HG02840 (cell line): ENCODE data around the gene PAGE4.

Source experiments
- ATAC-seq: cut with Tn5 transposase; IDR thresholded peaks from one replicate; pipeline ENCODE4 v1.9.1; 2021; ENCODE audit warnings: mild to moderate bottlenecking, moderate library complexity, moderate number of reproducible peaks; ENCODE audit not compliant: unreplicated experiment, low FRiP score

PAGE4 gene

DNA sequence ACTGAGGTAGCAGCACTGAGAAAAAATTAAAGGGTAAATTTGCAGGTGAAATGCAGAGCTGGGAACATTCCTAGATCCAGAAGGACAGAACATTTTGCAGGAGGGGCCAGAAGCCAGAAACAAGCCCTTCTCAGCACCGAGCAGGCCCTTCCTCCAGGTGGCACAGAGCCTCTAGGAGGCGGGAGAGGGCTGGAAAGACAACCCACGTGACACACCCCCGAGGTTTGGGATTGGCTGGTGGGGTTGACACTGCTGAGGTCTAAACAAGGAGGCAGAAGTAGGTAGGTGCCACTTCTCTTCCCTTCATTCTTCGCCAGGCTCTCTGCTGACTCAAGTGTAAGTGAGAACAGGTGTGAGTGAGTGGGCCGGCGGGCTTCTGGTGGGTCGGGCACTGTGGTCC, at the start of gene PAGE4:
PAGE4 (plus strand) TSS at position 288 of the 400 bp plus-strand sequence. CDS start 1,126 bp downstream, outside the sequence.
- ATAC-seq: no peak

GRCh38 chrX:49784747-49785280, 44.3 kb upstream of the PAGE4 start:
- no peak for ATAC-seq

DNA sequence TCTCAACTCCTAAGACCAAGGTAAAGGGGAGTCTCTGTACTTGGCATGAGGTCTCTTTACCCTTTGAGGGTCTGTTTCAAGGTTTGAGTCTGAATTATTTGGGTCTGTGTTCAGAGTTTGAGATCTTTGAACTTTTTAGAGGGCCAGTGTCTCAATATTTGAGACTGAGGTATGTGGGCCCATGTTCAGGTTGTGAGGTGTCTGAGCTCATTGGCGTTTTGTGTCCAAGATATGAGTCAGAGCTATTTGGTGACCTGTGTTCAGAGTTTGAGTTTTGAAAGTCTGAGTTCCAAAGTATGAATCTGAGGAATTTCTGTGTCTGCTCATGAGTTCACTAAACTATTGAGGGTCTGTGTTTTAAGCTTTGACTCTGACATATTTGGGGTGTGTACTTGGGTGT, 36.7 kb upstream of the PAGE4 start:
- ATAC-seq: no peak

- no peak for ATAC-seq
Measured at GRCh38 chrX:49793686-49794085, 35.4 kb upstream of the PAGE4 start.

- ATAC-seq: no peak
Measured at GRCh38 chrX:49799828-49800227, 29.3 kb upstream of the PAGE4 start.

- ATAC-seq: no peak
Measured at GRCh38 chrX:49809891-49810632, 19.0 kb upstream of the PAGE4 start.

- no peak for ATAC-seq
Measured at GRCh38 chrX:49812177-49812576, 16.9 kb upstream of the PAGE4 start.

- no peak for ATAC-seq
Measured at GRCh38 chrX:49816435-49816834, 12.7 kb upstream of the PAGE4 start.

- no peak for ATAC-seq
Measured at GRCh38 chrX:49838374-49838773, 9.3 kb downstream of the PAGE4 start.

DNA sequence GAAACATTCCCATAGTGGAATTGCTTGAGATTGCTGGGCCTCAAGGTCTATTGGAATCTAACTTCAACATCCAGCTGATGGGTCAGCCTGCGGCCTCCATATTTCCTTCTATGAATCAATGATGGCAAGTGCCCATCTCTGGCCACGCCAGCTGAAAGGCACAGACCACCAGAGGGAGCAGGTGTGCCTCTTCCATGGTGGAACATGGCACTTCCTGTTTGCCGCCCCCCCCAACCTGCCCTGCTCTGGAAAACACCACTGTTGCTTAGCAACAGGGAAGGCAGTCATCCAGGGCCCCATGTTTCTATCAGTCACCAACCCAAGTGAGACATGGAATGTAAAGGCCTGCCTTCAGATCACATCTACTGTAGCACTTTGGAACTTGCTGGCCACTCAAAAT, 11.6 kb downstream of the PAGE4 start:
- no peak for ATAC-seq

DNA sequence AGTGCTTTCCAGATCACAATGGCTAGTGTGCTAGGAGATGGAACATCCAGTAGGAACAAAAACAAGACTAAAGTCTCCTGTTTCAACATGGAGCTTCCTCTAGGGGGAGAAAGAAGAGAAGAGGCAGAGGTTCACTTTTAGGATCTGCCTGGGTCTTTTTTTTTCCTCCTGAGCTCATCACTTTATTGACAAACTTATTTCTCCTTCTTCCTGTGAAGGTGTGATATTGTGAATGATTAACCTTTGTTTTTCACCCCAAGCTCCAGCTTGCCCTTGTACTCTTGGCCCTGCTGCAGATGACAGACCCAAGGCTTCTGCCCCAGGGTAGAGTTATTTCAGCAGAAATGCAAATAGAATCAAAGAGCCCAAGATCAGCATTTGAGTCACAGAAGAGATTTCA, 13.5 kb downstream of the PAGE4 start:
- ATAC-seq: no peak

DNA sequence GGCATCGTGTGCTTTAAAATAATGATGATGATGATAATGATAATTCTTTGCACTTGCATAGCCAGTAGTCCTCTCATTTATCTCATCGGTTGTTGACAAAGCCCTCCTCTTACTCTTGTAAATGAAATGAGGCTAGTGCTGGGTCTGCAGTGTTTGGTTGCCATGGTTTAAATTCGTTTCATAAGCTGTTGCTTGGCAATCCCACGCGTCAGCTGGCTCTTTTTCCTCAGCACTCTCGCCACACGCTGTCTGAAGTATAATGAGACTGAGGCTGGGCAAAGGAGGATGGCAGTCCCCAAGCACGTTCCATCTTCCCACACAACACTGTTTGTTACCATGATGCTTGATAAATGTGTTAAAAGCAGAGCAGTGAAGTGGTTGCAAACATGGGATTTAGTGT, 15.5 kb downstream of the PAGE4 start:
- no peak for ATAC-seq

DNA sequence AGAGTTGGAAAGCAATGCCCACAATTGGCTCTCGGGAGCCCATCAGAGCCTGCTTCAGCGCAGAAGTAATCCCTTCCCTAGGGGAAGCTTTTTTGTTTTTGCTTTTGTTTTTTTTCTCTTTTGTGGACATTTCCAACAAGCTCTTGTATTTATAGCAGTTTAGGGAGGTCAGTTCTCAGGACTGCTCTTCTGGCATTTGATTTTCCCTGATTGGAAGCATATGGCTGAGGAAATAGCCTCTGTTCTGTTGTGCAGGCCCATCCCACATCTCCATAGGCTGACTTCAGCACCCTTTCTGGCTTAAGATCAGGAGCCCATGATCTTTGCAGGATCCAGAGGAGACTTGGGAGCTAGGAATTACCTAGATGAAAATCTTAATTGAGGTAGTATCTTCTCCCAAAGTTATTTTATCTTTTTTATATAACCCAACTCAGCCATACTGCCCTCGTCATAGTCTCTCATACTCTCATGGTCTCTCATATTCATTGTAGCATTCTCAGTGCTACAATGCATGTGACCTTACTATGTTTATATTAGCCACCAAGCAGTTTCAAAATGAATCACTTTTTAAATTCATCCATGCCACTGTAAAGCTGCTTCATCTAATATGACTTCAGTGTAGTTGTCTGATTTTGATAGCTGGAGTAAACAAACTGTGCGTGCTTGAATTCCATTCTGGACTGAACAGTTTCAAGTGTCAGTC, 16.7 kb downstream of the PAGE4 start:
- no peak for ATAC-seq

- no peak for ATAC-seq
Measured at GRCh38 chrX:49846522-49846921, 17.4 kb downstream of the PAGE4 start.

GRCh38 chrX:49848275-49848674, 19.2 kb downstream of the PAGE4 start:
- ATAC-seq: no peak

GRCh38 chrX:49850028-49850427, 20.9 kb downstream of the PAGE4 start:
- ATAC-seq: no peak

DNA sequence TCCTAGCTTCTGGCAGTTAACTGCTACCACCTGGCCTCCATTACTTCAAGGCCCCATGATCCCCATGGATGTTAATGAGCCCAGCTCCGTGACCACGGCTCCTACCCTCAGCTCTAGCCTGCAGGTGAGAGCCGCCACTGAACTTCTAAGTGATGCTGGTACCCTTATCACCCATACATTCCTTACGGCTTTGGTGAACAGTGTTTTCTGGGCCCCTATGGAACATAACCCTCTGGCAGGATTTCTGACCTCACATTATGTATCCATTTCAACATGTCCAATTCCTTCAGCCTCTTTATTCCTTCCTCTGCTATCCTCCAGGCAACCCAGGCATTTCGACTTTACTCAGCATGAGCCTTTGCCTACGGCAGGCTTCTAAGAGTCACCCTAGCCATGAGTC, 24.6 kb downstream of the PAGE4 start:
- no peak for ATAC-seq

DNA sequence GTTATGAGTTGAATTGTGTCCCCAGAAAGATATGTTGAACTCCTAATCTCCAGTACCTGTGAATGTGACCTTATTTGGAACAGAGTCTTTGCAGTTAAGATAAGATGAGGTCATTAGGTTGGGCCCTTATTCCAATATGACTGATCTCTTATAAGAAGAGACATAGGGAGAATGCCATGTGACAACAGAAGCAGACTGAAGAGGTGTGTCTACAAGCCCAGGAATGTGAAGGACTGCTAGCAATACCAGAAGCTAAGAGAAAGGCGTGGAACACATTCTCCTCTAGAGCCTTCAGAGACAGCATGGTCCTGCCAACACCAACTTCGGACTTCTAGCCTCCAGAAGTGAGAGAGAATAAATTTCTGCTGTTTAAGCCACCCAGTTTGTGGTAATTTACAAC, 27.7 kb downstream of the PAGE4 start:
- ATAC-seq: no peak

DNA sequence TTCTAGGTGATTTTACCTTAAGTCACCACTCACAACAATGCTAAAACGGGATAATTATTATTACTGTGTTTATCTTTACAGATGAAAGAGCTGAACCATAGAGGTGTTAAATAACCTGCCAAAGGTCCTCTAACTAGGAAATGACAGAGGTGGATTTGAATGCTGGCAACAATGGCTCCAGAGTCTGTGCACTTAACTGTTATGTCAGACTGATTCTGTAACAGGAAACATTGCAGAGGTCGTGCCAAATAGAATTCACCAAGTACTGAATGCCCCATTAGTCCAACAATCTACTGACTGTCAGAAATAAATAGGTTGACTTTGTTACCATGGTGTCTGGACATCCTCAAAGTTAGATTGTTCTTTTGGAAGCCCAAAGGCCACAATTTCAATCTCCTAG, 29.2 kb downstream of the PAGE4 start:
- no peak for ATAC-seq

DNA sequence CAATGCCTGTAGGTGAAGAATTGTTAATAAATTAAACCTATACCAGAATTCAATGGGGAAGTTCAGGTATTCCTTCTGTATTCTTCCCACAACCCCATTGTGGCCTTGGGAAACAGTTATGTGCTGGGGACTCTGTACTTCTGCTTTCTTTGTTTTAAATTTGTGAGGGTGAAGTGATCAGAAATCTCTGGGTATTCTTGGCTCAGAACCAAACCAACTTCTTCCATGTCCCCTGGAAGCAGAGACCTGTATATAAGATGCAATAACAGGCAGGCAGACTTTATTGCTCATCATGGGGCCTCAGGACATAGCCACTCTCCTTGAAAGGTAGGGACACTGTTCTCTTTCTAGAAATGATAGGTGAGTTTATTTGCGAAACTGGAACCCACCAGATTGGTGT, 30.4 kb downstream of the PAGE4 start:
- ATAC-seq: no peak

- ATAC-seq: no peak
Measured at GRCh38 chrX:49860867-49861535, 31.9 kb downstream of the PAGE4 start.
